Right lobe of liver (tissue), 4 donors: ENCODE data around the gene PCGF1.

Source experiments
- CTCF ChIP-seq, 4 donors: fragments of 200-600 bp in 3 of 4; fragments of 450-650 bp in 1 of 4; IDR thresholded peaks; one replicate each; pipeline versions ENCODE4 v1.5.1 to v1.8.0; 2016 to 2022; ENCODE audit warnings: antibody characterized with exemption in 4 of 4, mild to moderate bottlenecking in 2 of 4
- POLR2A ChIP-seq: fragments of 450-650 bp; IDR thresholded peaks from one replicate; pipeline ENCODE4 v1.6.1; 2017; ENCODE audit warnings: antibody characterized with exemption, mild to moderate bottlenecking
- donor health status: DM: no; HTN: no; CAD: no.
- donor health status: DM: no; HTN: no; CAD: no.
- donor health status: DM: no; HTN: yes; CAD: no.

- no peak for TF ChIP-seq POLR2A
- TF ChIP-seq CTCF (IDR thresholded peaks at IDR 0.05) = no peak
Measured at GRCh38 chr2:74553892-74554819, 46.7 kb upstream of the PCGF1 start, which contains the start of the genes DOK1 and LOXL3.
